Activated CD8-positive, alpha-beta T cell treated with anti-CD3 and anti-CD28 coated beads for 36 hours (primary cell): Measurements from ENCODE around the gene RC3H1. TPM values are rescaled to one million over a fixed set of nuclear protein-coding genes. Genes with fewer than 3 reads are reported as not detected.

Experiments
- ATAC-seq: fragments of 200-7000 bp; cut with Tn5 transposase; one replicate; pipeline ENCODE4 v1.10.0; 2021; ENCODE audit warnings: mild to moderate bottlenecking, moderate library complexity
- CTCF ChIA-PET: fragments of 350-600 bp; sonication (Branson Sonifier 250); formaldehyde crosslinking; loops from one replicate; lab custom pipeline; 2021; ENCODE audit warnings: antibody characterized with exemption; lab: Charles Lee
- POLR2A ChIA-PET: fragments of 350-600 bp; sonication (Branson Sonifier 250); formaldehyde crosslinking; loops from one replicate; lab custom pipeline; 2021; ENCODE audit warnings: antibody characterized with exemption; lab: Charles Lee
- DNase-seq: peaks from one replicate; pipeline ENCODE4 v3.0.0-alpha.2; 2020
- H3K27ac Mint-ChIP-seq: one replicate; pipeline ENCODE4 v1.8.0; 2021; ENCODE audit warnings: mild to moderate bottlenecking, mixed read lengths
- H3K27me3 Mint-ChIP-seq: one replicate; pipeline ENCODE4 v1.8.0; 2021; ENCODE audit warnings: mixed read lengths
- H3K36me3 Mint-ChIP-seq: one replicate; pipeline ENCODE4 v1.8.0; 2021; ENCODE audit warnings: low read depth, mixed read lengths
- H3K4me1 Mint-ChIP-seq: one replicate; pipeline ENCODE4 v1.8.0; 2021; ENCODE audit warnings: low read depth, mixed read lengths
- H3K4me3 Mint-ChIP-seq: one replicate; pipeline ENCODE4 v1.8.0; 2021; ENCODE audit warnings: mild to moderate bottlenecking, moderate library complexity, mixed read lengths
- H3K9me3 Mint-ChIP-seq: one replicate; pipeline ENCODE4 v1.8.0; 2021; ENCODE audit warnings: mixed read lengths
- intact Hi-C: fragments of 100-400 bp; cut with micrococcal nuclease; formaldehyde crosslinking; loops from one replicate; pipeline ENCODE4 v1.10.0; 2022
- total RNA-seq, 2 experiments: library from RNA; stranded (reverse); gene quantifications; one replicate each; pipeline ENCODE4 v1.2.3, GENCODE V29; 2021
- TF ChIP-seq, protein P1 (sequence below): fragments of 200-600 bp; IDR thresholded peaks from one replicate; pipeline ENCODE4 v1.8.0; 2022; ENCODE audit warnings: antibody characterized with exemption, mild to moderate bottlenecking

RC3H1 gene
- total RNA-seq, 2 experiments from 2014 or later = 24.9 to 27.2 TPM

DNA sequence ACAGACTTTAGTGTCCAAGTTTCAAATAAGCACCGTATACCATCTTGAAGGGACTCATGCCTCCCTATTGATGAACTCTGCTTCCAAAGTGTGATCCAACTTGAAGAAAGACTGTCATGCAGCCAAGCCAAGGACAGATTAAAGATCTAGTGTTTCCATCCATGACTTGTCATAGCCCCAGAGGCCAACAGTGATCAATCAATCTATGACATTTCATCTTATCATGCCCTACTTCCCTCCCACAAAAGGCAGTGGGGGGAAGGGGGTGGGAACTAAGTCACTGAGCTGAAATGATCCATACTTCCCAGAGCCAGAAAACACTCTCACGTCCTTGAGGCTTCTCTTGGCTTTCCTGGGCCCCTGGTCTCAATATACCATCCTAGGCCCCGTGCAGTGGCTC lies 109.0 kb downstream of the RC3H1 start:
- Mint-ChIP-seq H3K27me3 (no peaks in the 10 kb centered on the region), H3K36me3 (no peaks in the 10 kb centered on the region), H3K4me3 (no peak overlapping the region), H3K4me1 (no peaks in the 10 kb centered on the region), H3K9me3 (no peaks in the 10 kb centered on the region), H3K27ac (no peak overlapping the region)
- intact Hi-C loops = no loop called here
- no peak for ATAC-seq
- TF ChIP-seq, protein P1, sequence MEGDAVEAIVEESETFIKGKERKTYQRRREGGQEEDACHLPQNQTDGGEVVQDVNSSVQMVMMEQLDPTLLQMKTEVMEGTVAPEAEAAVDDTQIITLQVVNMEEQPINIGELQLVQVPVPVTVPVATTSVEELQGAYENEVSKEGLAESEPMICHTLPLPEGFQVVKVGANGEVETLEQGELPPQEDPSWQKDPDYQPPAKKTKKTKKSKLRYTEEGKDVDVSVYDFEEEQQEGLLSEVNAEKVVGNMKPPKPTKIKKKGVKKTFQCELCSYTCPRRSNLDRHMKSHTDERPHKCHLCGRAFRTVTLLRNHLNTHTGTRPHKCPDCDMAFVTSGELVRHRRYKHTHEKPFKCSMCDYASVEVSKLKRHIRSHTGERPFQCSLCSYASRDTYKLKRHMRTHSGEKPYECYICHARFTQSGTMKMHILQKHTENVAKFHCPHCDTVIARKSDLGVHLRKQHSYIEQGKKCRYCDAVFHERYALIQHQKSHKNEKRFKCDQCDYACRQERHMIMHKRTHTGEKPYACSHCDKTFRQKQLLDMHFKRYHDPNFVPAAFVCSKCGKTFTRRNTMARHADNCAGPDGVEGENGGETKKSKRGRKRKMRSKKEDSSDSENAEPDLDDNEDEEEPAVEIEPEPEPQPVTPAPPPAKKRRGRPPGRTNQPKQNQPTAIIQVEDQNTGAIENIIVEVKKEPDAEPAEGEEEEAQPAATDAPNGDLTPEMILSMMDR = no peak
- CTCF ChIA-PET = no interaction called here
- no peak for DNase-seq
- POLR2A ChIA-PET = no interaction called here

DNA sequence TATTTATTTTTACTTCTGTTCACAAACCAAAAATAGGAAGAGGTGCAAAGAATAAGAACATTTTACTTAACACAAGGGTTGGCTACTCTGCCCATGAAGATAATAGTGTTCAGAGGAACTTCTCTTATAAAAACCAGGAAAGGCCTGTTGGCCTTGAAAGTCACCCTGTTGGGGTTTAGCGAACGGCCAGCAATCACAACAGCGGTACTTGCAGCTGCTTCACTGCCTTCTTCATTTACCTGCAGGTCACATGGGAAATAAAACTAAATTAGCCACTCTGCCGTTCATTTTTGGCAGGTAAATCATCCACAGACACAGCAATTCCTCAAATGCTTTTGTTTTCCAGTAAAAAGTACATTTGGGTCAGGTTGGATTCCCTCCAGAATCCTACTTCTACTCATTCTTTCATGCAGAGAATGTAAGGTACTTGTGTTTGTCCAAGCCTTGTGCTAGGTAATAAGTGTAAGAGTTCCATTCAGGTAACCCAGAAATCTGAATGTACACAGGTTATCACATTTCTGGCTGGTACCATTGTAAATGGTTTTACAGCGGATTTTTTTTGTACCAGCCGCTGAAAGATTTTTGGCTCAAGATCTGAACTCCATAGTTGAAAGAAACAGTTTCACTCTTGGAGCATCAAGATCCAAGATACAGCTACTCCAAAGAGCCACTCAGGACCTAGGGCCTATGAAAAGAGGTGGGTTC lies 118.2 kb downstream of the RC3H1 start:
- CTCF ChIA-PET = no interaction called here
- no peak overlapping the region for H3K4me3 Mint-ChIP-seq

DNA sequence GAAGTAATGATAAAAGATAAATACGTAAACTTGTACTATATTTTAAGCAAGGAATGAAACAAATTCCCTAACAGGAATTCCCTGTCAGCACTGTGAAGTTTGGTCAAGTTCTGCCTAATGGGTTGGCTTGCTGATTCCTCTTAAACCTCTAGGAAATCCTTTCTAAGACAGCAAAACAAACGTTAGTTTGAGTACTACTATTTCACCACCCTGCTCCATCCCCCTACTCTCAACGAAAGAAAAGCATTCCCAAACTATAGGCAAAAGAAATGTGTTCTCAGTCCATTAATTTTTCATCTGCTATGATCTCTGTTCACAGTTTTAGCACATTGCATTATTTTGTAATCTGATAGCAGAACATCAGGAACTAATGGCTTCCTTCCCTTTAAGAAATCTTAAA lies 121.2 kb downstream of the RC3H1 start:
- DNase-seq = no peak
- ChIA-PET POLR2A (no interaction called here), CTCF (no interaction called here)
- no peak for ATAC-seq
- TF ChIP-seq, protein P1 = no peak
- no peak overlapping the region for H3K4me3 Mint-ChIP-seq
- H3K36me3 Mint-ChIP-seq = peaks cover 4% of the 10 kb centered on the region
- peaks cover 12% of the 10 kb centered on the region for H3K4me1 Mint-ChIP-seq
- H3K9me3 Mint-ChIP-seq = no peaks in the 10 kb centered on the region
- intact Hi-C loops = no loop called here
- H3K27ac Mint-ChIP-seq = no peak overlapping the region
- H3K27me3 Mint-ChIP-seq = no peaks in the 10 kb centered on the region

More for the DNA sequence above, 118.2 kb downstream of the RC3H1 start:
- intact Hi-C loops = no loop called here
- Mint-ChIP-seq H3K27ac (no peak overlapping the region), H3K4me1 (peaks cover 12% of the 10 kb centered on the region), H3K36me3 (peaks cover 4% of the 10 kb centered on the region), H3K9me3 (no peaks in the 10 kb centered on the region), H3K27me3 (no peaks in the 10 kb centered on the region)
- TF ChIP-seq, protein P1 = no peak
- no peak for ATAC-seq
- DNase-seq = no peak
- POLR2A ChIA-PET = no interaction called here

DNA sequence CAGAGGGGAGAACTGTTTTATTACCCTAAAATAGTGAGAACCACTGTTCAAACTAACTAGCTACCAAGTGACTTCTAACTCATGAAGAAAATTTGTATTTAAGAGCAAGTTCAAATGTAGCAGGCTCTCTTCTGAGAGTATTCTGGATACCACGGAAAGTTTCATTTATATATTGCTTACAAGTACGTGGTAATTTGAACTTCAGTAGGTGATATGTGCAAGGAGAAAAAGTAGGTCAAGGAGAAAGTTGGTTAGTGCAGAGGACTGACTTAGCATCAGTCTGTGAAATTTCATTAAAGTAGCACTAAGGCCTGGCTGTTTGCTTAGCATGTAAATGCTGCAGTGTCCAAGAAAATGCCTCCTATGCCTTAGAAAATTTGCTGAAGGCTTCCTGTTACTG lies 121.7 kb downstream of the RC3H1 start:
- TF ChIP-seq, protein P1 = no peak
- CTCF ChIA-PET = no interaction called here
- H3K36me3 Mint-ChIP-seq = peaks cover 4% of the 10 kb centered on the region
- POLR2A ChIA-PET = no interaction called here
- H3K9me3 Mint-ChIP-seq = no peaks in the 10 kb centered on the region
- ATAC-seq (no peak), DNase-seq (no peak)
- no peaks in the 10 kb centered on the region for H3K27me3 Mint-ChIP-seq
- H3K27ac Mint-ChIP-seq = no peak overlapping the region
- intact Hi-C loops = no loop called here
- H3K4me3 Mint-ChIP-seq = no peak overlapping the region
- peaks cover 12% of the 10 kb centered on the region for H3K4me1 Mint-ChIP-seq

DNA sequence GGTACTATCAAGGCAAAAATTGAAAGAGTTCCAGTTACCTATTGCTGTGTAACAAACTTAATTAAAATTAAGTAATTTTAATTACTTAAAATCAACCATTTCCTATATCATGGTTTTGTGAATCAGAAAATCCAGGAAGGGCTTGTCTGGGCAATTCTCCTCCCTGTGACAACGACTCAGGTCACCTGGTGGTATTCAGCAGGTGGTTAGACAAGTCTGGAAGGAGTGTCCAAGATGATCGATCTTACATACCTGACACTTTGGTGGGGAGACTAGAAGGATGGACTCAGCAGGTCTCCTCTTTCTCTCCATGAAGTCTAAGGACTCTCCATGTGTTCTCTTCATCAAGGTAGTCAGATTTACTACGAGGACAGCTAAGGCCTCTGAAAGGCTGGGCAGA lies 128.0 kb downstream of the RC3H1 start:
- ChIA-PET CTCF (no interaction called here), POLR2A (no interaction called here)
- H3K4me1 Mint-ChIP-seq = no peaks in the 10 kb centered on the region
- DNase-seq = no peak
- H3K27me3 Mint-ChIP-seq = no peaks in the 10 kb centered on the region
- no peak for ATAC-seq
- TF ChIP-seq, protein P1 = no peak
- intact Hi-C loops = no loop called here
- no peaks in the 10 kb centered on the region for H3K9me3 Mint-ChIP-seq
- no peak overlapping the region for H3K27ac Mint-ChIP-seq
- H3K4me3 Mint-ChIP-seq = no peak overlapping the region
- peaks cover 9% of the 10 kb centered on the region for H3K36me3 Mint-ChIP-seq
